GM21737 (cell line): ENCODE data around the gene SPRYD4.
"Not testable (repeated sequence)": the region's sequence is repeated elsewhere in the genome, so short reads cannot be mapped to it uniquely, and the experiment has no call there.

Source experiments
- ATAC-seq: cut with Tn5 transposase; IDR thresholded peaks from one replicate; pipeline ENCODE4 v1.9.1; 2021; ENCODE audit warnings: mild to moderate bottlenecking, moderate library complexity; ENCODE audit not compliant: unreplicated experiment

The SPRYD4 gene

GRCh38 chr12:56468216-56469006 lies at the start of gene SPRYD4:
Gene SPRYD4 (plus strand): TSS chr12:56468578. CDS start chr12:56468592, 14 bp downstream.
- peak; percentile 88 for ATAC-seq

GRCh38 chr12:56420411-56420810 lies 48.0 kb upstream of the SPRYD4 start:
- no peak for ATAC-seq

GRCh38 chr12:56425193-56425592 lies 43.2 kb upstream of the SPRYD4 start:
- no peak for ATAC-seq

GRCh38 chr12:56425940-56426438 lies 42.4 kb upstream of the SPRYD4 start:
- no peak for ATAC-seq

- no peak for ATAC-seq
Measured at GRCh38 chr12:56431288-56431687, 37.1 kb upstream of the SPRYD4 start.

GRCh38 chr12:56431850-56432249 lies 36.5 kb upstream of the SPRYD4 start:
- no peak for ATAC-seq

GRCh38 chr12:56434828-56435227 lies 33.5 kb upstream of the SPRYD4 start:
- ATAC-seq: no peak

- ATAC-seq: no peak
Measured at GRCh38 chr12:56437430-56438176, 30.8 kb upstream of the SPRYD4 start.

GRCh38 chr12:56443208-56443607 lies 25.2 kb upstream of the SPRYD4 start:
- ATAC-seq: not testable (repeated sequence)

GRCh38 chr12:56448860-56449621 lies 19.3 kb upstream of the SPRYD4 start, which contains the start of gene TIMELESS:
Gene TIMELESS (minus strand): TSS chr12:56449426. CDS start chr12:56434170, 15,256 bp downstream.
- ATAC-seq: peak; percentile 92

- ATAC-seq: no peak
Measured at GRCh38 chr12:56449622-56449984, 18.8 kb upstream of the SPRYD4 start.

GRCh38 chr12:56450241-56450640 lies 18.1 kb upstream of the SPRYD4 start:
- ATAC-seq: no peak

- ATAC-seq: no peak
Measured at GRCh38 chr12:56451147-56451546, 17.2 kb upstream of the SPRYD4 start.

- no peak for ATAC-seq
Measured at GRCh38 chr12:56454557-56454956, 13.8 kb upstream of the SPRYD4 start, which contains the start of gene MIP. Gene MIP (minus strand): TSS chr12:56454657. CDS start chr12:56454613, 44 bp downstream.

- ATAC-seq: no peak
Measured at GRCh38 chr12:56457817-56458216, 10.6 kb upstream of the SPRYD4 start.

GRCh38 chr12:56461235-56462159 lies 6.9 kb upstream of the SPRYD4 start:
- no peak for ATAC-seq

GRCh38 chr12:56462565-56462964 lies 5.8 kb upstream of the SPRYD4 start:
- no peak for ATAC-seq

GRCh38 chr12:56469007-56469930 lies 891 bp downstream of the SPRYD4 start:
- no peak for ATAC-seq

GRCh38 chr12:56474389-56474788 lies 6.0 kb downstream of the SPRYD4 start:
- ATAC-seq: no peak
